K562 (cell line): ENCODE results near the gene PPM1M. TPM values are rescaled to one million over a fixed set of nuclear protein-coding genes. Genes with fewer than 3 reads are reported as not detected.

ENCODE experiments used
- ATAC-seq: fragments of 200-7000 bp; cut with Tn5 transposase; 3 replicates; pipeline ENCODE4 v1.9.1; 2020; ENCODE audit warnings: moderate library complexity
- BruUV-seq: library from RNA; stranded (reverse); fragments of 400-500 nt; replicated peaks from 2 replicates; lab custom pipeline; 2021; lab: Mats Ljungman, UMichigan
- CTCF ChIA-PET: fragments of 300-600 bp; formaldehyde crosslinking; extraction: SDS; loops from one replicate; lab custom pipeline; 2021; ENCODE audit warnings: low intra/inter-chr PET ratio; lab: Yijun Ruan, JAX
- POLR2A ChIA-PET: fragments of 300-600, 350-650 bp; sonication (Branson Sonifier 250); formaldehyde crosslinking; extraction: SDS; loops from one replicate; lab custom pipeline; 2021; ENCODE audit warnings: antibody characterized with exemption, inconsistent platforms; lab: Yijun Ruan, JAX
- DNase-seq, 4 experiments: peaks; one replicate each; pipeline versions ENCODE4 v3.0.0 to v3.0.0-alpha.2; 2011 to 2018; ENCODE audit warnings: low spot score in 3 of 4, mixed read lengths in 3 of 4; ENCODE audit errors: extremely low read depth in 1 of 4
- FAIRE-seq: peaks from 2 replicates; lab custom pipeline; 2011; peaks lifted over from hg19 to GRCh38; lab: Jason Lieb, UNC
- H2AFZ ChIP-seq: 2 replicates; pipeline ENCODE4 v1.6.0; 2011; ENCODE audit warnings: low read depth, low read length, control low read depth, inconsistent platforms
- H3K27ac ChIP-seq: fragments of 200-600 bp; 3 replicates; pipeline ENCODE4 v1.8.0; 2011; ENCODE audit warnings: low read depth, mild to moderate bottlenecking, control low read depth, inconsistent platforms, low read length, moderate library complexity, mixed read lengths; ENCODE audit errors: extremely low read depth
- H3K27me3 ChIP-seq, 2 experiments: fragments of 300-600 bp in 1 of 2; 2 replicates in 1 of 2; 3 replicates in 1 of 2; pipeline versions ENCODE4 v1.6.0 to v1.8.0; 2011; ENCODE audit warnings: inconsistent platforms in 2 of 2, low read length in 2 of 2, mild to moderate bottlenecking in 1 of 2, mixed read lengths in 1 of 2, moderate library complexity in 1 of 2; ENCODE audit not compliant: control insufficient read depth in 2 of 2, insufficient read depth in 2 of 2
- H3K36me3 ChIP-seq: fragments of 300-600 bp; 3 replicates; pipeline ENCODE4 v1.8.0; 2011; ENCODE audit warnings: mild to moderate bottlenecking, low read length, inconsistent platforms; ENCODE audit not compliant: control insufficient read depth, insufficient read depth
- H3K4me1 ChIP-seq, 2 experiments: fragments of 200-600 bp in 1 of 2; replicated peaks in 1 of 2; 2 replicates in 1 of 2; 3 replicates in 1 of 2; pipeline versions ENCODE4 v1.5.1 to v1.8.0; 2011; ENCODE audit warnings: inconsistent platforms in 2 of 2, low read length in 2 of 2, mild to moderate bottlenecking in 1 of 2, mixed read lengths in 1 of 2, moderate library complexity in 1 of 2; ENCODE audit not compliant: control insufficient read depth in 2 of 2, insufficient read depth in 2 of 2
- H3K4me2 ChIP-seq: 2 replicates; pipeline ENCODE4 v1.6.1; 2011; ENCODE audit warnings: low read length, control low read depth, inconsistent platforms, mixed read lengths; ENCODE audit not compliant: insufficient read depth
- H3K4me3 ChIP-seq: fragments of 200-600 bp; sonication (generic), shearing (Covaris generic); 2 replicates; pipeline ENCODE4 v1.5.1; 2016; ENCODE audit warnings: control low read depth, inconsistent platforms
- H3K79me2 ChIP-seq: fragments of 200-600 bp; 3 replicates; pipeline ENCODE4 v1.8.0; 2011; ENCODE audit warnings: low read length, inconsistent platforms; ENCODE audit not compliant: control insufficient read depth, insufficient read depth
- H3K9ac ChIP-seq, 2 experiments: 2 replicates each; pipeline versions ENCODE4 v1.6.0 to v1.6.1; 2011; ENCODE audit warnings: low read depth in 2 of 2, low read length in 2 of 2, control low read depth in 1 of 2, inconsistent platforms in 1 of 2, mild to moderate bottlenecking in 1 of 2, mixed read lengths in 1 of 2; ENCODE audit not compliant: insufficient read depth in 1 of 2
- H3K9me1 ChIP-seq: one replicate; pipeline ENCODE4 v1.6.0; 2011; ENCODE audit warnings: inconsistent platforms, mild to moderate bottlenecking, low read length, moderate library complexity; ENCODE audit not compliant: control insufficient read depth, insufficient read depth
- H3K9me3 ChIP-seq: replicated peaks from 2 replicates; pipeline ENCODE4 v1.5.1; 2011; ENCODE audit warnings: low read depth, low read length, inconsistent platforms; ENCODE audit not compliant: control insufficient read depth, insufficient read depth
- H4K20me1 ChIP-seq: replicated peaks from 2 replicates; pipeline ENCODE4 v1.6.1; 2011; ENCODE audit warnings: low read length, inconsistent platforms, mixed read lengths; ENCODE audit not compliant: control insufficient read depth, insufficient read depth
- ATF4 ChIP-seq: fragments of 450-650 bp; formaldehyde crosslinking; IDR thresholded peaks from 2 replicates; pipeline ENCODE4 v1.4.0; 2022; ENCODE audit warnings: mild to moderate bottlenecking, moderate library complexity
- EHMT2 ChIP-seq: fragments of 450-650 bp; IDR thresholded peaks from 2 replicates; pipeline ENCODE4 v1.6.1; 2018; ENCODE audit warnings: antibody characterized with exemption
- GTF3C2 ChIP-seq: IDR thresholded peaks from 3 replicates; pipeline ENCODE4 v1.6.1; 2011; ENCODE audit warnings: borderline replicate concordance, mild to moderate bottlenecking, moderate library complexity; ENCODE audit not compliant: insufficient read length; ENCODE audit errors: extremely low read depth
- MAFG ChIP-seq: fragments of 450-650 bp; conservative IDR thresholded peaks from 2 replicates; pipeline ENCODE4 v1.6.1; 2016; ENCODE audit warnings: missing genetic modification characterization, missing compliant biosample characterization
- MED1 ChIP-seq: sonication (generic); formaldehyde crosslinking; IDR thresholded peaks from 2 replicates; pipeline ENCODE4 v1.8.1; 2023; ENCODE audit warnings: missing genetic modification reagents, borderline replicate concordance
- NFRKB ChIP-seq: fragments of 450-650 bp; IDR thresholded peaks from 2 replicates; pipeline ENCODE4 v1.6.1; 2016; ENCODE audit warnings: low read depth
- SNIP1 ChIP-seq: fragments of 450-650 bp; IDR thresholded peaks from 2 replicates; pipeline ENCODE4 v1.7.1; 2017; ENCODE audit warnings: low read depth, mild to moderate bottlenecking
- SREBF2 ChIP-seq: sonication (generic); formaldehyde crosslinking; IDR thresholded peaks from 2 replicates; pipeline ENCODE4 v1.4.0; 2020; ENCODE audit warnings: mild to moderate bottlenecking, missing genetic modification reagents
- SRSF1 ChIP-seq: fragments of 200-400 bp; formaldehyde crosslinking; IDR thresholded peaks from 2 replicates; pipeline ENCODE4 v1.6.1; 2017; ENCODE audit warnings: mild to moderate bottlenecking, low read depth, low read length, moderate library complexity
- TAF9B ChIP-seq: fragments of 450-650 bp; IDR thresholded peaks from 2 replicates; pipeline ENCODE4 v1.6.1; 2018; ENCODE audit warnings: mild to moderate bottlenecking; ENCODE audit not compliant: partially characterized antibody
- ZKSCAN1 ChIP-seq: fragments of 150-350 bp; IDR thresholded peaks from 2 replicates; pipeline ENCODE4 v1.6.1; 2016; ENCODE audit warnings: low read depth, low read length
- ZNF140 ChIP-seq: fragments of 250-450 bp; sonication (Bioruptor Pico); IDR thresholded peaks from 2 replicates; pipeline ENCODE4 v1.8.0; 2021; ENCODE audit warnings: moderate library complexity, mild to moderate bottlenecking, inconsistent platforms
- ZNF165 ChIP-seq: fragments of 250-450 bp; sonication (Bioruptor Pico); IDR thresholded peaks from 2 replicates; pipeline ENCODE4 v1.4.0; 2020; ENCODE audit warnings: borderline replicate concordance
- ZNF280B ChIP-seq: fragments of 250-450 bp; sonication (Bioruptor Pico); IDR thresholded peaks from 2 replicates; pipeline ENCODE4 v1.5.1; 2021; ENCODE audit warnings: mild to moderate bottlenecking
- ZNF655 ChIP-seq: fragments of 250-450 bp; sonication (Bioruptor Pico); IDR thresholded peaks from 2 replicates; pipeline ENCODE4 v1.5.0; 2021
- WGBS: fragments of 100-300 bp; shearing (Covaris generic); methylation state at CpG from one replicate; pipeline ENCODE4 v1.1.6; 2016; ENCODE audit warnings: low coverage, mixed read lengths; ENCODE audit not compliant: insufficient coverage; ENCODE audit errors: missing lambda C conversion rate; 5-methylcytosine and 5-hydroxymethylcytosine counted together
- in situ Hi-C: fragments of 300-500 bp; cut with MboI; formaldehyde crosslinking; loops from 4 replicates; pipeline ENCODE4 v1.15.0; 2018; ENCODE audit warnings: inconsistent platforms, mixed read lengths
- intact Hi-C: fragments of 100-400 bp; cut with micrococcal nuclease; formaldehyde crosslinking; loops from 2 replicates; pipeline ENCODE4 v1.14.2; 2022
- polyA plus RNA-seq, 8 experiments: library from polyadenylated mRNA; depleted of rRNA in 4 of 8; stranded (reverse) in 5 of 8; unstranded in 3 of 8; fragments of >200 nt; fragmentation: Nextera tagmentation in 2 of 8; fragmentation: Illumina TruSeq in 1 of 8; extraction: Ambion mirVana in 2 of 8; extraction: Trizol in 1 of 8; gene quantifications; 2 replicates each; pipeline versions ENCODE4 v1.2.1 to v1.2.3, GENCODE V29; 2011 to 2014; ENCODE audit warnings: inconsistent platforms in 1 of 8, missing spikeins in 1 of 8
- total RNA-seq, 7 experiments: library from RNA; depleted of rRNA in 6 of 7; stranded (reverse); fragments of >200 nt in 6 of 7; fragmentation: Illumina TruSeq in 2 of 7; extraction: Trizol in 2 of 7; gene quantifications; 2 replicates each; pipeline versions ENCODE4 v1.2.1 to v1.2.3, GENCODE V29; 2011 to 2021; ENCODE audit warnings: low replicate concordance in 1 of 7

Gene PPM1M
- total and polyA plus RNA-seq, 9 of the 15 experiments (the other 6 are each of a cell fraction or from before 2014, with no cell fraction given): 1.4 to 9.2 (median 4.4) TPM

- no peak overlapping the region for H2AFZ ChIP-seq
- no peaks in the 10 kb centered on the region for H3K27me3 ChIP-seq
- POLR2A ChIA-PET: interaction anchor here (1.1 to 1.4 kb wide), 3 partner anchors 10 to 64 kb away, joined by 3 to 4 read pairs (median 4); no protein-coding TSS in a partner anchor
- no peak for DNase-seq
- H3K4me1 ChIP-seq: peaks cover 13 to 28% of the 10 kb centered on the region in 2 experiments; a peak in 4 of 5 replicates
- H3K9me3 ChIP-seq: no peaks in the 10 kb centered on the region
- H3K4me2 ChIP-seq: no peak overlapping the region
- H3K9ac ChIP-seq: peak overlapping the region in 1 of 2 experiments; percentile 13; a peak in 1 of 4 replicates
- H3K79me2 ChIP-seq: peaks cover 21% of the 10 kb centered on the region
- no TSS peak for BruUV-seq
- no peak for FAIRE-seq
- in situ Hi-C loops: loop anchor here (5.0 to 10.0 kb wide), 3 partner anchors 52 to 155 kb away; partner anchors contain the start of gene SEMA3G
- H3K9me1 ChIP-seq: peaks cover 3% of the 10 kb centered on the region
- intact Hi-C loops: loop anchor here (5.0 kb wide), 2 partner anchors 157 to 288 kb away; partner anchors contain the start of gene SEMA3G
- H3K36me3 ChIP-seq: peaks cover 4% of the 10 kb centered on the region; the same call in 2 of the 3 replicates
- H3K27ac ChIP-seq: no peak overlapping the region
- CTCF ChIA-PET: interaction anchor here (1.0 to 1.9 kb wide), 2 partner anchors 59 to 95 kb away, joined by 3 to 10 read pairs; no protein-coding TSS in a partner anchor
- no peaks in the 10 kb centered on the region for H4K20me1 ChIP-seq
- H3K4me3 ChIP-seq: no peak overlapping the region
- WGBS: 64% methylated on average over 9 of the region's 15 CpGs
- no peak for ATAC-seq
- TF ChIP-seq ZNF165 (no peak), SRSF1 (no peak), NFRKB (no peak), ZNF280B (CRISPR knock-in tag) (no peak), MED1 (CRISPR knock-in tag) (no peak), TAF9B (no peak), ZNF655 (no peak), EHMT2 (no peak), ZKSCAN1 (no peak), GTF3C2 (no peak), SREBF2 (CRISPR knock-in tag) (no peak), MAFG (tag) (no peak), SNIP1 (no peak), ATF4 (CRISPR knock-in tag) (no peak), ZNF140 (CRISPR knock-in tag) (no peak)
Observed at GRCh38 chr3:52289747-52290595, 44.4 kb downstream of the PPM1M start.
